Mesendoderm (in vitro differentiated cells): ENCODE measurements around the gene SLC5A9.
"Not testable (repeated sequence)": the region's sequence is repeated elsewhere in the genome, so short reads cannot be mapped to it uniquely, and the experiment has no call there.

Experiments
- DNase-seq: peaks from one replicate; pipeline ENCODE4 v3.0.0; 2013
- H2AK5ac ChIP-seq: 2 replicates; pipeline ENCODE4 v1.6.1; 2013; ENCODE audit warnings: low read length, inconsistent platforms
- H2BK120ac ChIP-seq: 2 replicates; pipeline ENCODE4 v1.6.1; 2013; ENCODE audit warnings: low read depth, mild to moderate bottlenecking, low read length, moderate library complexity, mixed read lengths
- H2BK15ac ChIP-seq: replicated peaks from 2 replicates; pipeline ENCODE4 v1.6.1; 2013; ENCODE audit warnings: low read depth, mild to moderate bottlenecking, moderate library complexity
- H2BK5ac ChIP-seq: 2 replicates; pipeline ENCODE4 v1.6.1; 2013; ENCODE audit warnings: low read length, inconsistent platforms
- H3K18ac ChIP-seq: 2 replicates; pipeline ENCODE4 v1.6.1; 2013; ENCODE audit warnings: mild to moderate bottlenecking, low read length, mixed read lengths
- H3K23ac ChIP-seq: one replicate; pipeline ENCODE4 v1.6.1; 2013; ENCODE audit warnings: low read length
- H3K27ac ChIP-seq: 2 replicates; pipeline ENCODE4 v1.5.1; 2013; ENCODE audit warnings: low read depth, mild to moderate bottlenecking, inconsistent platforms, low read length, moderate library complexity
- H3K27me3 ChIP-seq: 2 replicates; pipeline ENCODE4 v1.6.1; 2013; ENCODE audit warnings: low read length, control low read depth, mild to moderate bottlenecking, inconsistent platforms; ENCODE audit not compliant: insufficient read depth, poor library complexity
- H3K36me3 ChIP-seq: 2 replicates; pipeline ENCODE4 v1.6.1; 2013; ENCODE audit warnings: low read length, inconsistent platforms; ENCODE audit not compliant: control insufficient read depth, insufficient read depth
- H3K4ac ChIP-seq: one replicate; pipeline ENCODE4 v1.6.1; 2013; ENCODE audit warnings: low read depth, mild to moderate bottlenecking, low read length, moderate library complexity
- H3K4me1 ChIP-seq: 2 replicates; pipeline ENCODE4 v1.6.1; 2013; ENCODE audit warnings: low read depth, low read length, inconsistent platforms; ENCODE audit not compliant: control insufficient read depth
- H3K4me2 ChIP-seq: 2 replicates; pipeline ENCODE4 v1.6.1; 2013; ENCODE audit warnings: low read length
- H3K4me3 ChIP-seq: 2 replicates; pipeline ENCODE4 v1.5.1; 2013; ENCODE audit warnings: mild to moderate bottlenecking, low read length
- H3K56ac ChIP-seq: one replicate; pipeline ENCODE4 v1.6.1; 2013; ENCODE audit warnings: low read length
- H3K79me1 ChIP-seq: 2 replicates; pipeline ENCODE4 v1.6.1; 2013; ENCODE audit warnings: low read length, inconsistent platforms
- H3K79me2 ChIP-seq: 2 replicates; pipeline ENCODE4 v1.6.1; 2013; ENCODE audit warnings: mild to moderate bottlenecking, low read length; ENCODE audit not compliant: control insufficient read depth, insufficient read depth
- H3K9ac ChIP-seq: 2 replicates; pipeline ENCODE4 v1.6.1; 2013; ENCODE audit warnings: low read length, inconsistent platforms
- H4K5ac ChIP-seq: one replicate; pipeline ENCODE4 v1.6.1; 2013; ENCODE audit warnings: low read length
- H4K8ac ChIP-seq: one replicate; pipeline ENCODE4 v1.6.1; 2013; ENCODE audit warnings: low read depth, mild to moderate bottlenecking, control low read depth, low read length, moderate library complexity
- WGBS: extraction: QIAGEN DNeasy Blood & Tissue Kit; methylation state at CpG from one replicate; pipeline ENCODE4 v1.1.7; 2013; ENCODE audit warnings: low lambda C conversion rate, missing lambda C conversion rate; ENCODE audit not compliant: insufficient coverage; ENCODE audit errors: extremely low coverage; 5-methylcytosine and 5-hydroxymethylcytosine counted together

The SLC5A9 gene

DNA sequence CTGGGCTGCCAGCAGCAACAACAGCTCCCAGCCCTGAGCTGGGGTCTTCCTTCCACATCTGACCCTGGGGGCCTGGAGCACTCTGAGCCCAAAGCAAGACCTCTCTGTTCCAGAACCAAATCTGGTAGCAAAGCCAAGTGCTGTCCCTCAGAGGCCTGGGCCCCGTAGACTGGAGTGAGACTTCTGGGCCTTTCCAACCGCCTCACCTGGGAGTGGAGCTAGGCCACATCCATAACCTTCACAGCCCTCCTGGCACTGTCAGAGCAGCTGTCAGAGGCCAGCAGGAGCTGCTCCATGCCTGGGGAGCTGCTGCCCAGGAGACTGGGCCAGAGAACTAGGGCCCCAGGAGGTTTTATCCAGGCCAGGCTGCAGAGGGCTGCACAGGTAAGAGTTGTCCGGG lies 15.4 kb upstream of the SLC5A9 start:
- Histone ChIP-seq H3K23ac (no peak overlapping the region), H3K79me2 (no peaks in the 10 kb centered on the region), H3K9ac (peak overlapping the region; percentile 10), H2BK15ac (no peak overlapping the region), H2BK120ac (peak overlapping the region; percentile 64), H3K4me1 (peaks cover 12% of the 10 kb centered on the region), H3K79me1 (no peaks in the 10 kb centered on the region), H3K4me2 (no peak overlapping the region), H2BK5ac (peak overlapping the region; percentile 78), H4K8ac (no peak overlapping the region), H4K5ac (no peak overlapping the region), H3K56ac (peak overlapping the region; percentile 62), H3K27me3 (no peaks in the 10 kb centered on the region), H3K36me3 (no peaks in the 10 kb centered on the region), H3K27ac (peak overlapping the region; percentile 39), H3K4ac (peak overlapping the region; percentile 89), H3K18ac (peak overlapping the region; percentile 77), H3K4me3 (no peak overlapping the region), H2AK5ac (peak overlapping the region; percentile 53)
- no CpG with 5 or more reads among the region's 3 CpGs for whole genome bisulfite sequencing
- no peak for DNase-seq

DNA sequence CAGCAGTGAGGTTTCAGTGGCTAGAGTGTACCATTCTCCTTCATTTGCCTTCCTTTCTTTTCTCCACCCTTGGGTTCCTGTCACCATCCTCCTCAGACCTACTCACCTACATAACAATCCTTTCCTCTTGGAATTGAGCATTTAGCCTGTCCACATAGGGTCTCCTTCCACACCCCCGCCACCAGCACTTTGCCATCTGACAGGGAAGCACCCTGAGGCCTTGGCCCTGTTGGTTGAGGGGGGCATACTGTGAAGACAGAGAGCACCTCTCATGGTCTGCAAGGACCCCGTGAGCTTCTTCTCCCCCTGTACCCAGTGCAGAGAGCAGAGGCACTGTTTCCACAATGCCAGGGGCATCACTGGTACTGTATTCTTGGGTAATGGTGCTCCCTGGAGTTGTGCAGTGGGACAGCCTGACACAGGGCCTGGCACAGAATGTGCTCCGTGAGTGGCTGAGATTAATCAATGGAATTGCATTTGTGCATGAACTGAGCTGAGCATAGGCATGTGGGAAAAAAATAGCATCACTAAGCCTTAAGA lies 14.9 kb upstream of the SLC5A9 start:
- Histone ChIP-seq H3K18ac (peak overlapping the region; percentile 77), H3K4me3 (no peak overlapping the region), H3K4ac (peak overlapping the region; percentile 89), H3K79me2 (no peaks in the 10 kb centered on the region), H3K27ac (peak overlapping the region; percentile 22), H3K27me3 (no peaks in the 10 kb centered on the region), H2BK15ac (no peak overlapping the region), H3K4me1 (peaks cover 12% of the 10 kb centered on the region), H3K79me1 (no peaks in the 10 kb centered on the region), H3K23ac (no peak overlapping the region), H2BK120ac (peak overlapping the region; percentile 23), H3K56ac (peak overlapping the region; percentile 78), H3K4me2 (no peak overlapping the region), H4K8ac (no peak overlapping the region), H2BK5ac (peak overlapping the region; percentile 78), H4K5ac (no peak overlapping the region), H3K9ac (peak overlapping the region; percentile 4), H2AK5ac (peak overlapping the region; percentile 70), H3K36me3 (no peaks in the 10 kb centered on the region)
- DNase-seq = no peak
- WGBS = no CpG with 5 or more reads among the region's 3 CpGs

DNA sequence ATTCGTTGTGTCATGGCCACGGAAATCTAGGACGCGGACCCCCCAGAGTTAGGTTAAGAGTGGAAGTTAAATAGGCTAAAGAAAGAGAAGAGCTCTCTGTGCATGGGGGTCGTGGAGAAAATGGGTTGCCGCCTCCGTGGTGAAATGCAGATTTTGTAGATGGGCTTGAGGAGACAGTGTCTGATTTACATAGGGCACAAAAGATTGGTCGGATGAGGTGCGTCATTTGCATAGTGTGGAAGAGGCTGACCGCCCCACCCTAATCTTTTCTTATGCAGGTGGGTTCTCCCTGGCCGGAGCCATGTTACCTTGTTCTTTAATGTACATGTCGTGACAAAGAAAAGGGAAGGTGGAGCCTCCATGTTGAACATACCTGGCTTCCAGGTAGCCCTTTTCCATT lies 14.3 kb upstream of the SLC5A9 start:
- no peak overlapping the region for H2BK120ac ChIP-seq
- H2BK15ac ChIP-seq = no peak overlapping the region
- H3K4ac ChIP-seq = peak overlapping the region; percentile 89
- H3K4me2 ChIP-seq = no peak overlapping the region
- peak overlapping the region; percentile 96 for H2BK5ac ChIP-seq
- H3K23ac ChIP-seq = no peak overlapping the region
- H4K8ac ChIP-seq = no peak overlapping the region
- no peaks in the 10 kb centered on the region for H3K36me3 ChIP-seq
- peaks cover 12% of the 10 kb centered on the region for H3K4me1 ChIP-seq
- no peak overlapping the region for H2AK5ac ChIP-seq
- H4K5ac ChIP-seq = no peak overlapping the region
- peak overlapping the region; percentile 94 for H3K56ac ChIP-seq
- peak overlapping the region; percentile 97 for H3K27ac ChIP-seq
- peak overlapping the region; percentile 82 for H3K9ac ChIP-seq
- no peak overlapping the region for H3K4me3 ChIP-seq
- peak overlapping the region; percentile 77 for H3K18ac ChIP-seq
- WGBS = no CpG with 5 or more reads among the region's 12 CpGs
- H3K79me2 ChIP-seq = no peaks in the 10 kb centered on the region
- H3K79me1 ChIP-seq = no peaks in the 10 kb centered on the region
- no peaks in the 10 kb centered on the region for H3K27me3 ChIP-seq
- DNase-seq = peak; percentile 60

DNA sequence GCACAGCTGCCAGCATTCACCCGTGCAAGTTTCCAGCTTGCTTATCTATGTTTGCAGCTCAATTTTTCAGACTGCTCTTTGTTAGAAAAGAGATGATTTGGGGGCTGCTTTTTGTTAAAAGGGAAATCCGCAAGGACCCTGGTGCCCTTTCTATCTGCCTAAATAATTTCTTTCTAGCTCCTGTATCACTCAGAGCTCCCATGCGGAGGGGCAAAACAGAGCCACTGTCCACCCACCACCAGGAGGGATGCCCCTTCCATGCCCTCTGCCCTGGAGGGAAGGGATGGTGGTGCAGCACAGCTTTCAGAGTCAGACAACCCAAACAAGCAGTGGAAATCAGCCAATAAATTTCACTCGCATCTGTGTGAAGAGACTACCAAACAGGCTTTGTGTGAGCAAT lies 13.9 kb upstream of the SLC5A9 start:
- H3K4me2 ChIP-seq = no peak overlapping the region
- H3K27ac ChIP-seq = peak overlapping the region; percentile 97
- peak overlapping the region; percentile 96 for H2AK5ac ChIP-seq
- H3K36me3 ChIP-seq = no peaks in the 10 kb centered on the region
- H3K27me3 ChIP-seq = no peaks in the 10 kb centered on the region
- peak overlapping the region; percentile 82 for H3K9ac ChIP-seq
- H3K4me1 ChIP-seq = peaks cover 12% of the 10 kb centered on the region
- no peak overlapping the region for H3K4me3 ChIP-seq
- peak overlapping the region; percentile 71 for H4K5ac ChIP-seq
- no peak overlapping the region for H2BK15ac ChIP-seq
- H3K79me1 ChIP-seq = no peaks in the 10 kb centered on the region
- peak overlapping the region; percentile 65 for H3K4ac ChIP-seq
- H3K23ac ChIP-seq = no peak overlapping the region
- H3K79me2 ChIP-seq = no peaks in the 10 kb centered on the region
- no CpG with 5 or more reads among the region's 4 CpGs for WGBS
- peak overlapping the region; percentile 94 for H3K56ac ChIP-seq
- peak overlapping the region; percentile 29 for H3K18ac ChIP-seq
- peak overlapping the region; percentile 78 for H4K8ac ChIP-seq
- peak; percentile 34 for DNase-seq
- peak overlapping the region; percentile 96 for H2BK5ac ChIP-seq
- H2BK120ac ChIP-seq = peak overlapping the region; percentile 49

DNA sequence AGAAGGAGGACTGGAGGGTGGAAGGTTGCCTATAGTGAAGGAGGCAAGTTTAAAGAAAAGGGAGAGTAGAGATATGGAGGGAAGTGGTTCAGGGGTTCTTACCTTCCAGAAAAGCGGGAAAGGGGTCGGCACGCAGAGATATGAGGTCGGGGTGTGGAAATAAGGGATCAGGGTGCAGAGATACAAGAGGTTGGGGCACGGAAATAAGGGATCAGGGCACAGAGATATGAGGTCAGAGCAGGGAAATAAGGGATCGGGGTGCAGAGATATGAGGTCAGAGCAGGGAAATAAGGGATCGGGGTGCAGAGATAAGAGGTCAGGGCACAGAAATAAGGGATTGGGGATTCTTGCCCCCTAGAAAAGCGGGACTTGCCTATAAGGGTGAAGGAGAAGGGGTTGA lies 9.1 kb upstream of the SLC5A9 start:
- not testable (repeated sequence) for H3K4me2 ChIP-seq, H3K79me2 ChIP-seq, H3K27me3 ChIP-seq, H3K23ac ChIP-seq, H3K79me1 ChIP-seq, DNase-seq, H2BK15ac ChIP-seq, H3K36me3 ChIP-seq, H4K5ac ChIP-seq, H3K4me3 ChIP-seq
- H3K56ac ChIP-seq = peak overlapping the region; percentile 73
- peak overlapping the region; percentile 43 for H3K27ac ChIP-seq
- H3K9ac ChIP-seq = peak overlapping the region; percentile 42
- H3K4me1 ChIP-seq = peaks cover 19% of the 10 kb centered on the region
- peak overlapping the region; percentile 74 for H2AK5ac ChIP-seq
- H2BK5ac ChIP-seq = peak overlapping the region; percentile 85
- peak overlapping the region; percentile 97 for H4K8ac ChIP-seq
- WGBS = no CpG with 5 or more reads among the region's 8 CpGs
- peak overlapping the region; percentile 96 for H3K18ac ChIP-seq
- peak overlapping the region; percentile 61 for H3K4ac ChIP-seq
- H2BK120ac ChIP-seq = peak overlapping the region; percentile 75

DNA sequence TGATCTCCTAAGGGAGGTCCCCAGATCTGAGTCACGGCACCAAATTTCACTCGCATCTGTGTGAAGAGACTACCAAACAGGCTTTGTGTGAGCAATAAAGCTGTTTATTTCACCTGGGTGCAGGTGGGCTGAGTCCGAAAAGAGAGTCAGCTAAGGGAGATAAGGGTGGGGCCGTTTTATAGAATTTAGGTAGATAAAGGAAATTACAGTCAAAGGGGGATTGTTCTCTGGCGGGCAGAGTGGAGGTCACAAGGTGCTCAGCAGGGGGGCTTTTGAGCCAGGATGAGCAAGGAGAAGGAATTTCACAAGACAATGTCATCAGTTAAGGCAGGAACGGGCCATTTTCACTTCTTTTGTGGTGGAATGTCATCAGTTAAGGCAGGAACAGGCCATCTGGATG lies 8.2 kb upstream of the SLC5A9 start:
- not testable (repeated sequence) for H3K79me1 ChIP-seq, H4K8ac ChIP-seq, H3K9ac ChIP-seq, H3K4me2 ChIP-seq, H2AK5ac ChIP-seq, H4K5ac ChIP-seq, H3K79me2 ChIP-seq, H3K4me3 ChIP-seq, H3K23ac ChIP-seq, H2BK120ac ChIP-seq, H3K36me3 ChIP-seq, H3K27me3 ChIP-seq, H2BK15ac ChIP-seq
- WGBS = no CpG with 5 or more reads among the region's 6 CpGs
- peaks cover 16% of the 10 kb centered on the region for H3K4me1 ChIP-seq
- H3K27ac ChIP-seq = peak overlapping the region; percentile 97
- H3K4ac ChIP-seq = peak overlapping the region; percentile 89
- H3K18ac ChIP-seq = peak overlapping the region; percentile 96
- H3K56ac ChIP-seq = peak overlapping the region; percentile 67
- peak overlapping the region; percentile 73 for H2BK5ac ChIP-seq
- DNase-seq = peak; percentile 69
